ENCODE data around the gene LCN2.

GRCh38 chr9:128100581-128100980 is 48.7 kb upstream of the LCN2 start:
- TF ChIP-seq CTCF (IDR thresholded peaks at IDR 0.05; ENCODE audit: low read length), result no peak
- no peak for TF ChIP-seq EZH2 (optimal IDR thresholded peaks at IDR 0.05; ENCODE audit: low read depth, low read length)
